SK-N-MC (cell line): Measurements from ENCODE around the gene NSD1.

Experiments
- EZH2 ChIP-seq: fragments of 200-600 bp; sonication (generic); IDR thresholded peaks from one replicate; pipeline ENCODE4 v1.6.1; 2017; ENCODE audit warnings: antibody characterized with exemption
- POLR2AphosphoS5 ChIP-seq: IDR thresholded peaks from 2 replicates; pipeline ENCODE4 v1.6.1; 2012; ENCODE audit warnings: mild to moderate bottlenecking, low read depth, low read length, borderline replicate concordance

DNA sequence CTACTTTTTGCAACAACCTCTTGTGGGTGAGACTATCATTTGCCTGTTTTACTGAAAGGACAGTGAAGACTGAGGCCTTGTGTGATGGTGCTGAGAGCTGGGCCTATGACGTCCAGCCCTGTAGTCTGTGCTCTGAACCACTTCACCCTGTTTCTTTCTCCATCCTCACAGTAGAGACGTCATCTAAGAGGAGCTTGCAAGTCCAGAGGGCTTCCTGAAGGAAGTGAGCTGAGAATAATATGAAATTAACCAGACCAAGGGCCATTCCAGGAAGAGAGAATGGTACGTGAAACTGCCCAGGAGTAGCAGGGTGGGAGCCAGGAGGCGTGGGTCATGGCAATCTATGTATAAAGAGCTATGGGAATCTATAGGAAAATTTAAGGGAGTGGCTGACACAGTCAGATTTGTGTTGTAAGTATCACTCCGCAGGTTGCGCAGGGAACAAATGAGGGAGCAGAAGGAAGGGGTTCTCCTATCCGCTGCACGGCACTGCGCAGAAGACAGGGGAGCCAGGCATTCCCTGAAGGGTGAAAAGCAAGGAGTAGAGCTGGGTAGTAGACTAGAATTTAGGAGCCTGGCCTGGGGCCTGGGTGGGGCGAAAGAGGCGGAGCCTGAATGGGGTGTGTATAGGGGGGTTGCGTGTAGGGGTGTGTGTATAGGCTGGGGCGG is 47.5 kb upstream of the NSD1 start:
- TF ChIP-seq EZH2 (no peak), POLR2AphosphoS5 (no peak)
